Right ventricle myocardium superior (tissue), 1 donor: Measurements from ENCODE around the gene SYF2. TPM values are rescaled to one million over a fixed set of nuclear protein-coding genes. Genes with fewer than 3 reads are reported as not detected.
A peak's percentile ranks its signal among the peaks of the same experiment; 100 is the strongest.
"Not testable (repeated sequence)": the region's sequence is repeated elsewhere in the genome, so short reads cannot be mapped to it uniquely, and the experiment has no call there.

Experiments
- ATAC-seq: fragments of 200-7000 bp; cut with Tn5 transposase; one replicate; pipeline ENCODE4 v1.9.1; 2020; ENCODE audit warnings: mild to moderate bottlenecking; ENCODE audit not compliant: poor library complexity
- DNase-seq: peaks from one replicate; pipeline ENCODE4 v3.0.0-alpha.2; 2020
- intact Hi-C: fragments of 100-400 bp; cut with DNase I; formaldehyde crosslinking; loops from one replicate; pipeline ENCODE4 v1.11.2; 2022
- total RNA-seq: library from RNA; stranded (reverse); fragmentation: NEBNext Ultra II Directional; extraction: Animal tissue kit (Norgen Biotek cat#: 25700); gene quantifications from one replicate; pipeline ENCODE4 v1.2.1, GENCODE V29; 2021
- donor health status: DM: no; HTN: yes; CAD: no; lungs with severe emphysema.

SYF2 gene
- total RNA-seq, 1 donor from 2014 or later = 31.1 TPM

- ATAC-seq = no peak
- DNase-seq = no peak
- intact Hi-C loops = no loop called here
Observed at GRCh38 chr1:25195835-25196234, 36.5 kb downstream of the SYF2 start.

GRCh38 chr1:25194572-25195020, 37.7 kb downstream of the SYF2 start:
- DNase-seq = no peak
- peak; percentile 30 for ATAC-seq
- intact Hi-C loops = no loop called here

- intact Hi-C loops = no loop called here
- ATAC-seq (no peak), DNase-seq (no peak)
Observed at GRCh38 chr1:25194054-25194453, 38.2 kb downstream of the SYF2 start.

- intact Hi-C loops = no loop called here
- ATAC-seq (no peak), DNase-seq (no peak)
Observed at GRCh38 chr1:25193229-25193628, 39.1 kb downstream of the SYF2 start.

GRCh38 chr1:25192154-25192553, 40.1 kb downstream of the SYF2 start:
- intact Hi-C loops = no loop called here

GRCh38 chr1:25190260-25190659, 42.0 kb downstream of the SYF2 start:
- intact Hi-C loops = no loop called here
- DNase-seq (no peak), ATAC-seq (no peak)

More at GRCh38 chr1:25192154-25192553, 40.1 kb downstream of the SYF2 start:
- ATAC-seq (no peak), DNase-seq (no peak)

- DNase-seq, ATAC-seq, intact Hi-C loops: not testable (repeated sequence)
Observed at GRCh38 chr1:25187904-25188303, 44.4 kb downstream of the SYF2 start.

- DNase-seq = no peak
- intact Hi-C loops = no loop called here
- ATAC-seq = no peak
Observed at GRCh38 chr1:25187077-25187476, 45.2 kb downstream of the SYF2 start.

GRCh38 chr1:25186161-25187007, 45.9 kb downstream of the SYF2 start:
- intact Hi-C loops = no loop called here
- no peak for ATAC-seq
- no peak for DNase-seq

GRCh38 chr1:25185409-25186160, 46.7 kb downstream of the SYF2 start:
- DNase-seq (no peak), ATAC-seq (no peak)
- intact Hi-C loops = no loop called here

- intact Hi-C loops = no loop called here
- DNase-seq (no peak), ATAC-seq (no peak)
Observed at GRCh38 chr1:25184001-25184762, 48.1 kb downstream of the SYF2 start.

GRCh38 chr1:25183126-25183980, 48.9 kb downstream of the SYF2 start:
- no peak for DNase-seq
- ATAC-seq = no peak
- intact Hi-C loops = no loop called here

- no peak for DNase-seq
- intact Hi-C loops = no loop called here
- no peak for ATAC-seq
Observed at GRCh38 chr1:25182629-25183028, 49.7 kb downstream of the SYF2 start.

GRCh38 chr1:25180996-25181395, 51.3 kb downstream of the SYF2 start:
- intact Hi-C loops = no loop called here
- DNase-seq = no peak
- ATAC-seq = no peak

- no peak for ATAC-seq
- DNase-seq = no peak
- intact Hi-C loops = no loop called here
Observed at GRCh38 chr1:25178917-25179561, 53.3 kb downstream of the SYF2 start.

- intact Hi-C loops = no loop called here
Observed at GRCh38 chr1:25174730-25175612, 57.3 kb downstream of the SYF2 start.

GRCh38 chr1:25174363-25174729, 58.0 kb downstream of the SYF2 start:
- DNase-seq (no peak), ATAC-seq (no peak)
- intact Hi-C loops = no loop called here

More at GRCh38 chr1:25174730-25175612, 57.3 kb downstream of the SYF2 start:
- ATAC-seq (no peak), DNase-seq (no peak)
